HG02623 (cell line): ENCODE results near the gene GPR65.

Experiments
- ATAC-seq: cut with Tn5 transposase; IDR thresholded peaks from one replicate; pipeline ENCODE4 v1.9.1; 2021; ENCODE audit warnings: moderate library complexity; ENCODE audit not compliant: unreplicated experiment

GPR65 gene, protein sequence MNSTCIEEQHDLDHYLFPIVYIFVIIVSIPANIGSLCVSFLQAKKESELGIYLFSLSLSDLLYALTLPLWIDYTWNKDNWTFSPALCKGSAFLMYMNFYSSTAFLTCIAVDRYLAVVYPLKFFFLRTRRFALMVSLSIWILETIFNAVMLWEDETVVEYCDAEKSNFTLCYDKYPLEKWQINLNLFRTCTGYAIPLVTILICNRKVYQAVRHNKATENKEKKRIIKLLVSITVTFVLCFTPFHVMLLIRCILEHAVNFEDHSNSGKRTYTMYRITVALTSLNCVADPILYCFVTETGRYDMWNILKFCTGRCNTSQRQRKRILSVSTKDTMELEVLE

DNA sequence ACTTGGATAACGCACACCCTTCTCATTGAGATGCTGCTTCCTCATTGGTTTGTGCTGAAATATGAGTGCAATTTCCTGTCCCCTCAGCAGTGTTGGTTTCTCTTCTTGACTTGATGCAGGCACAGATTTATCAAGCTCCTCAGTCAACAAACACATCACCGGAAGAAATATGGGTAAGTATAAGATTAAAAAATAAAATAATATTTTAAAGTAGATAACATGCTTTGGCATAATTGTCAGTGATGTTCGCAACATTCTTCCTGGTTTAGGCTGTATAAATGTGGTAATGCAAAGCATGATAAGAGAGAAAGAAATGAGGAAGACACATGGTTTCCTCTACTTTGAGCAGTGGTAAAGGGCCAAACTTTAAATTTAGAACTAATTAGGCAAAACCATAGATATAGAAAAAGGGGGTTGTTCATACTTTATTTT, at the start of gene GPR65:
Gene GPR65, plus strand, starts transcription at position 86 of the 432 bp plus-strand sequence. CDS start 5,713 bp downstream, outside the sequence.
- ATAC-seq = peak; percentile 56

DNA sequence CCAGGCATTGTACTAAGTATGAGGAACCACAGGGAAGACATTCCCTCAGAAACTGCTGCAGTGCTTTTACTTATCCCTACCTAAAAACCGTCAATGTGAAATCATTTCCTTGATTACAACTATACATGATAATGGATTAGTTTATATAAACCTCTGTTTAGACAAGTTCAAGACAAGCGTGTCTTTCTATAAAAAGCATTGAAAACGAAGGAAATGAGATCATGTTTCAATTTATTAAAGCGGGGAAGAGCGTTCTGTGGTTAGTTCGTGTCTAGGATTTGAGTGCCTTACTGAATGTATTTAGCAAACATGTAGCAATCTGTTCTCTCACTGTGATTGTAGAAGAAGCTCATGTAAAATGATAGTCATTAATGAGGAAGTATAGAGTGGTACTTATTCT, 49.4 kb upstream of the GPR65 start:
- no peak for ATAC-seq

DNA sequence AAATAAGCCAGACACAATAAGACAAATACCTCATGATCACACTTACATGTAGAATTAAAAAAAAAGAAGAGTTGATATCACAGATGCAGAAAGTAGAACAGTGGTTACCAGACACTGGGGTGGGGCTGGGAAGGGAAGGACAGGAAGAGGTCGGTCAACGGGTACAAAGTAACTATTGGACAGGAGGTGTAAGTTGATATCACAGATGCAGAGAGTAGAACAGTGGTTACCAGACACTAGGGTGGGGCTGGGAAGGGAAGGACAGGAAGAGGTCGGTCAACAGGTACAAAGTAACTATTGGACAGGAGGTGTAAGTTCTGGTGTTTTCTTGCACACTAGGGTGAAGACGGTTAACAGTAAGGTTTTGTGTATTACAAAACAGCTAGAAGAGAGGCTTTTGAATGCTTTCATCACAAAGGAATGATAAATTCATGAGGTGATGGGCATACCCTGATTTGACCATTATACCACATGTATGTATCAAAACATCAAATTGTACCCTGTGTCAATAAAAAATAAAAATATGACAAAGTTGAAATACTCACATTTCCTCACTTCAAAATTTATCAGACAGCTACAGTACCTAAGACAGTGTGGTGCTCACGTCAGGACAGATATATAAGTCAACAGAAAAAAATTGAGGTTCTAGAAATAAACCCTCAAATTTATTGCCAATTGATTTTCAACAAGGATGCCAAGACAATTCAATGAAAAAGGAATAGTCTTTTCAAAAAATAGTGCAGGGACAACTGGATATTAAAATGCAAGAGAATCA, 44.7 kb upstream of the GPR65 start:
- ATAC-seq = no peak

DNA sequence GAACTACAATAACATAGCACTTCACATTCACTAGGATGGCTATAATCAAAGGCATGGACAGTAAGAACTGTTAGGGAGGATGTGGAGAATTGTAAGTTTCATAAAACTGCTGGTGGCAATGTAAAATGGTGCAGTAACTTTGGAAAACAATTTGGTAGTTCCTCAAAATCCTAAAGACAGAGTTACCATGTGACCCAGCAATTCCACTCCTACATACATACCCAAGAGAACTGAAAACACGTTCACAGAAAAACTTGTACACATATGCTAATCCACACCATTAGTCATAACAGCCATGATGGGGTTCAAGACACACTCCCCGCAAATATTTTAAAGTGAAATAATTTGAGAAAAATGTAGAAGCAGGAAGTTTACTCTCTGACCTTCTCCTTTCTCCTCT, 43.7 kb upstream of the GPR65 start:
- ATAC-seq = no peak

DNA sequence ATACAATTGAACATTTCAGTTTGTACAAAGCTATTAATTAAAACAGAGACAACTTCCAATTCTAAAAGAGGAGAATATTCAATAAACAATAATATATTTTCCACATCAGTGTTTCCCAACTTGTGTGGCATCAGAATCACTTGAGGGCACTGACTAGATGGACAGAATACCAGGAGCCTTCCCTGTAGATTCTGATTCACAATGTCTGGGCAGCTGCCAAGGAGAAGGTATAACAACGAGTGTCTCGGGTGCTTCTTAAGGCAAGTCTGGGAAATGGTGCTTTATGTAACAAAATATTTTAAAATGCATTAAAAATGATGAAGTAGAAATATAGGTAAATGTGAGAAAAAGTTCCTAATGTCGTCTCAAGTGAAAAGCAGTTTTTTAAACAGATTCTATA, 38.1 kb upstream of the GPR65 start:
- ATAC-seq = no peak

DNA sequence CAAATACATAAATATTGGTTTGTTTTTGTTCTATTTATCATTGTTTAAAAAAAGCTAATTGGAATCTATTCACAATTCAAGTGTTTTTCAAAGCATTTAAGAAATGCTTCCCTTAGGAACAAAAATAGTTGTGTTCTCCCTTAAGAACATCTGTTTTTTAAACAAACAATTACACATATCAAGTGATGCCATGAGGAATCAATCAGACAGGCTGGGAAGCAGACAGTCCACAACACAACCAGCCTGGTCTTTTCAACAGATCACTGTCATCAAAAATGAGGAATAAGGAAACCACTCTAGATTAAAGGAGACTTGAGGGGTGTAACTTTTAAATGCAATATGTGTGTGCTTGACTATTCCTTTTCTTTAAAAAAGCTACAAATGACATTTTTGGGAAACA, 37.4 kb upstream of the GPR65 start:
- ATAC-seq = no peak

DNA sequence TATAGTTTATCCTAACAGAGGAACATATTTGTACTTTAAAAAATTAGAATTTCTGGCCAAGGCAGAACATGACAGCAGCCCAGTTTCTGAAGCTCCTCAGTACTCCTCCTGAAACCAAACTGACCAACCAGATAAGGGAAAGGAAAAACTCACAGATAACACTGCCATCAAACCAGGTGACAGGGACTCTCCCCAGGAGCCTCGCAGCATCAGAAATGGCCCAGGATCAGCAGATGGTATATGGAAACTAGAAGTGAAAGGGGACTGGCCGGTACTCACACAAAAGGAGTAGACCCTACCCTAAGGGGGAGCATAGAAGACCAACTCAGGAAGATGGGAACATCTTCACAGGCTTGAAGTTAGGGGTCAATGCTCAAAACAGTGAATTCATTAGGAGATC, 33.9 kb upstream of the GPR65 start:
- peak; percentile 93 for ATAC-seq

DNA sequence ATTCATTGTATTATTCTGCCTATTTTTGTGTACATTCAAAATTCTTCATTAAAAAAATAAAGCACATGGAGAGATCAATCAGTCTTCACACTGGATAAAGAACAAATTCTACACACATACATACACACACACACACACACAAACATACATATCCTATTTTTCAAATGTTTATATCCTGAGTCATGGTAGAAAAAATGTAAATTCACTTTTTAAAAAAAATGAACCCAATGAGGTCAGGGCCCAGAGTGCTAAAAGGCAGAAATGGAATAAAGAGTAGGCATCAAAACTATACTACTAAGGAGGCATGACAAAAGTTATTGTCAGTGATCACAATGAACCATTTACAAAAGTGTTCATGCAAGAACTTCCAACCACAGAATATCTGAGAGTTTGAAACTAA, 29.3 kb upstream of the GPR65 start:
- no peak for ATAC-seq

DNA sequence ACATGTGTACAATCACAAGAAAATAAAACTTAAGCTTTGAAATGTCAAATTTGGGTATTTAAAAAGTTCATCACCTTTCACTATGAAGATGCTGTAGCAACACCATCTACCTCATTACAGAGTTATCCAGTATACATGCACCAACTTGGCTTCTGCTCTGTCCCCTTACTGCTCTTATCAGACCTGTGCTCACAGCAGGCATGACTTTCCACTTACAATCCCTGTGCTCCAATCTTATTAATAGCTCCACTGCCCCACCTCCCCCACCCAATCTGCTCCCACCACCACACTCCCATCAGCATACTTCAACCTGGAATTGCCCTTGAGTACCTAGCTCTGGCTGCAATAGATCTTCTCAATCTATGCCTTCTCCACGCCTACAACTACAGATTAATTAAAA, 25.2 kb upstream of the GPR65 start:
- no peak for ATAC-seq

DNA sequence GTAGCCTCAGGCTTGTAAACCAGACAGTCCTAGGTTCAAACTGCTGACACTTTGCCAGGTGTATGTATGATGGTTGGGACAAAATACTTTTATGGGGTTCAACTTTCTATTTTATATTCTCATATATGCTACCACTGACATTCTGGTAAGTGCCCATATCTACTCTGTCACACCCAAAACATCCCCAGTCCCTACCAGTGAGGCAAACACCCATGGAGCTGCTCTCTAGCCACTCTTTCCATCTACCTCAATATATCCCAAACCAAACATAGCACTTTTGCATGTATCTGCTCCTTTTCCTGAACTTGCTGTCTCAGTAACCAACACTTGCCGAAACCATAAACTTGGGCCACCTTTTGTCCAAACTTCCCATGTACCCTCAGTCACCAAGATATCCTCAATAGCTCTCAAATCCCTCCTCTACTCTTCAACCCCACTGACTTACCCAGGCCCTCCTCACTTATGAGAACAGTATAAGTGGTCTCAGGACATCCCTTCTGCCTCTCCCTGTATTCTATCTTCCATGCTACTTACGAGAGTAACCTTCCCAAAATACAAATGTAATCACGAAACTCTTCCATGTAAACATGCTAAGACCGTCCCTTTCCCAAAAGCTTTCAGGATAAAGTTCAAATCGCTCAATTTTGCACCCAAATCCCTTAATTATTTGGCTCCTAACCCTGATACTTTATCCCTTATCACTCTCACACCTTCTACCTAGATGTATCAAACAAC, 15.5 kb upstream of the GPR65 start:
- no peak for ATAC-seq

DNA sequence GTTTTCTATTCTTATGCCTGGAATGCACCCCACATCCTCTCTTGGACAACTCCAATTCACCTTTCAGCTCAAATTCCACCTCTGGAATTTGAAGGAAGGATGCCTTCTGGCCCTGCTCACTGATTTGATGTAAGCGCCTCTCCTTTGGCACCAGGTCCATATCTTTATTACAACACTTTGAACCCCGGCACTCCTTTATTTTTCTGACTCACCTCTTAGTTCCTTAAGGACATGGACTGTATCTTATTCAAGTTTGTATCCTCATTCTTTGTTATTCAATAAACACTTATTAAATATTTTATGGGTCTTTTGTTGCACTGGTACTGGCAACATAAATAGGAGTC, 15.0 kb upstream of the GPR65 start:
- no peak for ATAC-seq

DNA sequence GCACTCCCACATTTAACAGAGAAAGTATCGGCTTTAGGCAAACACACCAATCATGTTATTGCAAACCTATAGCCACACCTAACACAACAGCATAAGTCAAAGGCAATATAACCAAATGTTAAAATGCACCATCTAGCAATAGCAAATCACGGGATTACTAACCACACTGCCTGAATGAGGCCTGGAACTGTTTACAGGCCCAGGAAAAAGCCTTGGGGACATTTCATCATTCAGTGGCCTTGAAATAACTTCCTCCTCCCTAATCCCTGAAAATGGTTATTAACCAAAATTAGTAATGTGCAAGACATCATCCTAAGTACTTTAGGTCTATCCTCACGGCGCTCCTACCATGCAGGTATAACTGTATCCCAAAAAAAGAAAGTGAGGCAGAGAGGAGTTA, 14.3 kb upstream of the GPR65 start:
- ATAC-seq = no peak

DNA sequence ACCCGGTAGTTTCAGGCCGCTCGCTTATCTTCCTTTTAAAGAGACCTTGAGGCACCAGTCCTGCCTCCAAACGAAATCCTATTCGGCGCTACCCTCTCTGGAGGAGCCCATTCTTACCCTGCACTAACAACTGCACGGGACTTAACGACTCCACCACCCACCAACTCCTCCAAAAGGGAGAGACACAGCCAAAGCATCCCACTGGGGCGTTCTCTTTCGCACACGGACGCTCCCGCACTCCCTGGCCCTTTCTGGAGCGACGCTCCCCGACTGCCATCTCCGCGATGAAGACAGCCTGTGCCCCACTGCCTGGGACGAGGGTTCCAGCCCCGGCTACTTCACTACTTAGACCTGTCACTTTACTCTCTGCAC, 12.6 kb upstream of the GPR65 start:
- peak; percentile 0 for ATAC-seq

DNA sequence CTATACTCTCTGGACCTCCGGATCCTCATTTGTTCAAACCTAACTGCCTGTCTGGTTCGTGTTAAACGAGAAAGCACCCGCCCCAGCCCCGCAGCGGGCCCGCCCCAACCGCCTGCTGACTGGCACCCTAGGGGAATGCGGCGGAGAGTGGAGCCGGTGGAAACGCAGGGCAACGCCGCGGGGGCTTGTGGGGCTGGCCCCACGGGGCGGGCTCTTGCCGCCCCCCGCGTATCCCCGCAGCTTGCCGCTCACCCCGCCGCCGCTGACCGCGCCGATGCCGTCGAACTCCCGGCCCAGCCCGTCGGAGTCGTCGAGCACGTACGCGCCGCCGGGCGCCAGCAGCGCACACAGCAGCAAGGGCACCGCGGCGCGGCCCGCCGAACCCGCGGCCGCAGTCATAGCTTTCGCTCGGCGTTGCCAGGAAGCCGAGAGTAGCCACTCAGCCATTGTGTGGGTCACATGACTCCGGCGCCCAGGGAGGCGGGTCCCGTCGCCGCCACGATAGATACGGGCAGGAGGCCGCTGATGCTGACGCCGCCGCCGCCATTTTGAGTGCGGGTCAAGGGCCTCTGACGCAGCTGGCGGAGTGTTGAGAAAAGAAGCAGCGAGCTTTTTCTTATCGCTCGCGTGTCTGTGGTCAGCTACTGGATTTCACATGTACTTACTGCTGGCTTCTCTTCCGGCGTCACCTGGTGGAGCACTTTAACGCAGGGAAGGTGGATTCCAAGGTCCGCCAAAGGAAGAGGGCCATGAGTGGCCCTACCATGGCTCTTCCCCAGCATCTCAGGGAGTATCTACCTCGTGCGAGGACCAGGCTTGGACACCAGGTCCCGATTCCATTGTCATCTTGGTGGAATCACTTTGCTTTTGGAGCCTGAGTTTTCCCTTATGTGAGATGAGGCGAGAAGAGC, 12.0 kb upstream of the GPR65 start, which contains the start of gene GALC:
Gene GALC, minus strand, starts transcription at position 465 of the 911 bp plus-strand sequence. Its CDS starts 18 bp downstream, at position 447.
- ATAC-seq = peak; percentile 85

DNA sequence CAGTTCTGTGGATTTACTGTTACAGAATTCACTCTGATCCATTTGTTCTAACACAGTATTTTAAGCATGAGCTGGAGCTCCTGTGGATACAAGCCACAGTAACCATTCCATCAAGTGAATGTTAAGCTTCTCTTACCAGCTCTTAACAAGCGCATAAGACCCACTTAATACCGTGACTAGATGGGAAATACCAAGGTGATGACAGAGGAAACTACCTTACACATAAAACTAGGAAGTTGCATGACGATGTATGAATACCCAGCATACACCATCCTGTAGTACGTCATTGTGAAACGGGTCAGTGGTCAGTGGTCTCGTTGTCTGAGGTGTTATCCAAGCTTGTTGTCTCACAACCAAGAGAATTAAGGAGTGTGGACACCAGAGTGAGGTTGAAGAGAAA, 10.0 kb upstream of the GPR65 start:
- ATAC-seq = peak; percentile 37

DNA sequence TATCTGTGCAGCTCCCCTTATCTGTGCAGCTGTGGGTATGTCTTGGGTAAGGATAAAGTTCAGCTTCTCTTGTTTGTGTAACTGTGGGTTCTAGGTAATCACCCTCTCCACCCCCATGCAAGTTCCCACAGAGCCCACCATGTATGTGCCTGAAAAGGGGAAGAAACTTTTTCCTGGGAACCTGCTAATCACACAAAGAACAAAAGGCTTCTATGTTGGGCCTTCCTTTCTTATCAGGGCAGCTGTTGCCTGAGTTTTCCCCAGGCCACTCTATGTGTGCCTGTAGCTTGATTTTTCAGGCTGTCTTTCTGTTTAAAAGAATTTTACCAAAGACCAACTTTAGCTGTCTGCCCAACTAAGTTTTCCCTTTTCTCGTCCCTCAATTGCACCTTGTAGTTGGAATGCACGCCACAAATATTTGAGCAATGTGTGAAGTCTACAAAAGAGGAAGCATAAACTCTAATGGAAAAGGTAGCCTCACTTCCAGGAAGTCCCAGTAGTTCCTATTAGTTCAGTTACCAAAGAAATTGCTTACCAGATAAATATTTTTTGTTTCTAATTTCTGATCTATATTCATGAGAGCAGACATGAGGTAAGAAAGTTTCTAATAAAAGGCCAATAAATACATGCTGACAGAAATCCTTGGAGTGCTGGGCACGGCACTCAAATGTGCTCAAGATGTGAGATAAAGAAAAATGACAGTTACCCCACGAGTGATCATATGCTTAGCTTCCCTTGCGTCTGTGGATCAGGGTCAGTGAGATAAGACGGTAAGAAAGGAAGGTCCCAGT, 9.2 kb upstream of the GPR65 start:
- no peak for ATAC-seq

DNA sequence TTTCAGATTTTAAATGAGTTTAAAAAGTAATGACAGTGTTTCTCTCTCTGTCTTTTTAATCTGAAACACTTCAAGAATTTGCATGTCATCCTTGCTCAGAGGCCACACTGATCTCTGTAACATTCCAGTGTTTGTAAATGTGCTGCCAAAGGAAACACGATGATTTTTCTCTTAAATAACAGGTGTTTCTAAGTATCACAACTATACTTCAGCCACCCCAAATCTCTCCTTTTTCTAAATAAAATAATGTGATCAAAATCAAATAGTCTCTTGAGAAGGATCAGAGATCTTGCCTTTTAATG, 8.7 kb upstream of the GPR65 start:
- ATAC-seq = no peak

DNA sequence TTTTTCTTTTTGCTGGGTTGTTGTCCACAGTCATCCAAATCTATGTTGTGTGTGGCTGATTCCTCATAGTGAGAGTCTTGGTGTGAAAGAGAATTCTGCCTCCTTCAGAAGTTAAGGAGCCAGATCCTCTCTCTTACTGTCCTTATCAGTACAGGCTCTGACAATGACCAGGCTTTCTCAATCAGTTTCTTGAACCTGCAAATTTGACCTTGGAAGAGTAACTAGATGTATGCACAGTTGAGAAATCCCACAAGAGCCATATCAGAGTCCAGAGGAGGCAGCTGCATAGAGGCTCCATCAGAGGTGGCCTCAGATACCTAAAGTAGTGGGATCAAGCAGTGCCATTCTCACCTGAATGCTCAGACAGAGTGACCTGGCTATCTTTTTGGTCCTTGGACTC, 6.5 kb upstream of the GPR65 start:
- ATAC-seq = no peak

DNA sequence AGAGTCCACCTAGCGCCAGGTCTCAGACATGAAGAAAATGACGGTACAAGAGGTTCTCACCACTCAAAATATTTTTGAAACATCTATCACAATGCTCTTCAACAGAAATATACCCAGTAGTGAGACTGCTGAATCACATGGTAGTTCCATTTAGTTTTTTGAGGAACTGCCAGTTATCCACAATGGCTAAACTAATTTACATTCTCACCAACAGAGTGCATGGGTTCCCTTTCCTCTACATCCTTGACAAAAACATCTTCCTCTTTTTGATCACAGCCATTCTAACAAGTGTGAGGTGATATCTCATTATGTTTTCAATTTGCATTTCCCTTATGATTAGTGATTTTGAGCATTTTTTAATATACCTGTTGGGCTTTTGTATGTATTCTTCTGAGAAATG, 5.7 kb upstream of the GPR65 start:
- ATAC-seq = no peak

DNA sequence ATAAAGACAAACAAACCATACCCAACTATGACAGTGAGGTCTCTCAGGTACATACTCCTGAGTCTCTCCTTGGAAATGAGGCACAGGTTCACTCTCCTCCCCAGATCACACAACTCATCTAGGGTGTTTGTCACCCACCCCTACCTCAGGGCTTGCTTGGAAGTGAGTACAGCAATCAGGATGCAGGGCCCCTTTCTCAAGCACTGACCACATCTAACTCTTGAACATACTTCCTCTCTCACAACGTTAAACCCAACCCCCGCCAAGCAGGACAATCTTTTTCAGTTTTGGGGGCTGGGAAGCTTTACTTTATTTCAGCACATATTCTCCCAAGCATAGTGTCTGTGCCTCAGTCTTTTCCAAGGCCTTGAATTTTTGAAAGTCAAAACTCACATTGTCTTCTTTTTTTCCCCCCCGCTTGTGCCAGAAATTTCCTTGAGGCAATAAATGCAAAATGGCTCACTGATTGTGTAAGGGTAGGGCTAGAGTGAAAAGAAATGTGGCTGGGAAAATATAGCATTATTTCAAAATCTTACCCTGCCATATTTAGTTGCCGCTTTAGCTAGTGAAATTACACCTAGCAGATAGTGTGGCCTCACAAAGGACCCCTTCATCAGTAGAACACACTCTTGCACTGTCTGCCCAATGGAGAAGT, 2.4 kb upstream of the GPR65 start:
- ATAC-seq = no peak
